Effector CD8-positive, alpha-beta T cell (primary cell): ENCODE measurements around the gene TGM2.

ENCODE experiments used
- DNase-seq: peaks from one replicate; lab custom pipeline; 2025; lab: John Stamatoyannopoulos, UW

The TGM2 gene

GRCh38 chr20:38132156-38132909 is 32.7 kb downstream of the TGM2 start:
- DNase-seq = no peak

GRCh38 chr20:38131588-38132121 is 33.4 kb downstream of the TGM2 start:
- no peak for DNase-seq

DNA sequence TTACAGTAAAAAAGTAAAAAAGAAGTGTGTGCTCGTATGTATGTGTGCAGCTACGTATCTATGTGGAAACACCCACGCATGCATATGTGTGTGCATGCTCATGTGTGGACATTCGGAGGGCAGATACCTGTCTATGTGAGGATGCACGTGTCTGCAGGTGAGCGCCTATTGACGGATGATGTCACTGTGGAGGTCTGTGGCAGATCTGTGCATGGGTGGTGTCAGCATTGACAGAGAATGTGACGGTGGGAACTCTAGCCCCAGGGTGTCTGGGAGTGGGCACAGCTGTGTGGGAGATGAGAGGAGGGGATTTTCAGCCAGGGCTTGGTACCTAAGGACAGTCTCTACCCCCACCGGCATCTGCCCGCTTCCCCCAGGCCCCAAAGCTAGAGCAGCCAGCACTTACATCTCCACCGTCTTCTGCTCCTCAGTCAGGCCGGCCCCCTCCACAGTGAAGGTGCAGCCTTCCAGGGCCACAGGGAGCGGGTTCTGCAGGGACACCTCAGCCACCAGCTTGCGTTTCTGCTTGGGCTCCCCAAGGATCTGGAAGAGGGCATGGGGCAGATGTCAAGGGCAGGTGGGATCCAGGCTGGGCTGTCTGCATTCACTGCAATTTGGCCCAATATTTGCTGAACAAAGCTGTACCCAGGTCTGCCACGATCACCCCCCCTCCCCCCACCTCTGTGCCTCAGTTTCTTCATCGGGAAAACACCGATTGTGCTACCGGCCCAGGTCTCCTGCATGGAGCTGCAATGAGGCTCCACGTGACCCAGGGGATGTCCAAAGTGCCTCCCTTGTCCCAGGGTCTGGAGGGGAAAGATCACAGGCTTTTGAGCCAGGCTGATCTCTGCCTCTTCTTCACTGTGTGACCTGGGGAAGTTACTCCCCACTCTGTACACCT is 34.1 kb downstream of the TGM2 start:
- DNase-seq = no peak

DNA sequence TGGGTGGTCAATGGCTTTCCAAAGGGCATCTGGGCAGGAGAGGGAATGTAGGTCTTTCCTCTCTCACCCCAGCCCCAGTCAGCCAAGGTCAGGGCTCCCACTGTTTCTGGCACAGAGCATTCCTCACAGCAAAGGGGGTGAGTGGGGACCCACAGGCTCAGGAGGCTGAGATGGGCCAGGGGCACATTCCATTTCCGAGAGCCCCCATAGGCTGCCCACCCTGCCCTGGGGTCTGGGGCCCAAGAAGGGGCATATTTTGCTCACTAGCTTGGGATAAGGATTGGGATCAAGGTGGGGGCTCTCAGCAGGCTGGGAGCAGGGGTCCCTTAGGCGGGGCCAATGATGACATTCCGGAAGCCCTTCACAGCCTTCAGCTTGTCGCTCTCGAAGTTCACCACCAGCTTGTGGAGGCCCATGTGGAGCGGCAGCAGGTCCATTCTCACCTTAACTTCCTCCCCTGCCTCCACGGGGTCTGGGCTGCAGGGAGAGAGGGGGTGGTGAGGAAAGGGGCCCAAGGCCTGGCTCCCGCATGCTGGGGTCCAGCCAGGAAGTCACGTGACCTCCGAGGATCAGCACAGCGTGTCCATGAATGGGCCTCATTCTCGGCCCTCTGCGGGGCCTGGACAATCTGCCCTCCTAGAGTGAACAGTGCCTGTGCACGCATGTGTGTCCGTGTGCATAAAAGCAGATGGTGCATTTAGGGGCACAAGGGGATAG is 35.0 kb downstream of the TGM2 start:
- no peak for DNase-seq

DNA sequence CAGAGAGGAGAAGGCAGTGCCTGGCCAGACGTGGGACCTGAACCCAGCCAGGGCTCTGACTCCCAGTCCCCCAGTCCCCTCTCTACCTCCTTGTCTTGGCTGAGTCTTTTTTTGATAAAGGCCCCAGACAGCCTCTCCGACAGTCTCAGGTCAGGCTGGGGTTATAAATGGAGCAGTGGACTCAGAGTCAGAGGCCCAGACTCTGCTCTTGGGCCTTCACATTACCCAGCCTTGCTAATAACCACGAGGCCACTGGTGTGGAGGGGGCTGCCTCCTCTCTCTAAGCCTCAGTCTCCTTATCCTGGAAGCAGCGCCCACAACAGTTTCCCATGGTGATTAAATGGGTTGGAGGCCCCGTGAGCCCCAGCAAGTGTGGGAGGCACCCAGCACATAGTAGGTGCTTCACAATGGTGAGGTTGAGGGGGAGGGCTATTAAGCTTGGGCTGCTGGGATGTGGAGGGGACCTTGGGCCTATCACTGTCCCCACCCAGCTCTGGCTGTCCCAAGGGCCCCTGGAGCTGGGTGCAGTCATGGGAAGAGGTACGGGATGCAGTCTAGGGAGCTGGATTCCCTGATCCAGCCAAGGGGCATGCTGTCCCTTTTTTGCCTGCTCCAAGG is 35.7 kb downstream of the TGM2 start:
- no peak for DNase-seq

DNA sequence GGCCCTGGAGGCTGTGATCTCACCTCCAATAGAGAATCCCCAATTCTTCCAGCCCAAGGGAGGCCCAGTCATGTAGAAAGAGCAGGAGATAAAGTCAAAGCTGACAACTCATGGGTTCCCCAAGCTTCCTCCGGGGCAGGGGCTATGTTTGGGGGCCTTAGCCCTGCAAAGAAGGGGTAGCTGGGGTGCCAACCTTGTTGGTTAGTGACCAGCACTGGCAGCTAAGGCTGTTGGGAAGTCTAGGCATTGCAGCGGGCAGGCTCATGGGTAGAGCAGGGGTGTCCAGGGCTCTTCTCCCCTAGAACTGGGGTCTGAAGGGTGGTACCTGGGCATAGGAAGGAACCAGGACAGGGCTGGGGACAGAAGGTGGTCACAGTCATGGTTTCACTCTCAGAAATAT is 36.4 kb downstream of the TGM2 start:
- no peak for DNase-seq

DNA sequence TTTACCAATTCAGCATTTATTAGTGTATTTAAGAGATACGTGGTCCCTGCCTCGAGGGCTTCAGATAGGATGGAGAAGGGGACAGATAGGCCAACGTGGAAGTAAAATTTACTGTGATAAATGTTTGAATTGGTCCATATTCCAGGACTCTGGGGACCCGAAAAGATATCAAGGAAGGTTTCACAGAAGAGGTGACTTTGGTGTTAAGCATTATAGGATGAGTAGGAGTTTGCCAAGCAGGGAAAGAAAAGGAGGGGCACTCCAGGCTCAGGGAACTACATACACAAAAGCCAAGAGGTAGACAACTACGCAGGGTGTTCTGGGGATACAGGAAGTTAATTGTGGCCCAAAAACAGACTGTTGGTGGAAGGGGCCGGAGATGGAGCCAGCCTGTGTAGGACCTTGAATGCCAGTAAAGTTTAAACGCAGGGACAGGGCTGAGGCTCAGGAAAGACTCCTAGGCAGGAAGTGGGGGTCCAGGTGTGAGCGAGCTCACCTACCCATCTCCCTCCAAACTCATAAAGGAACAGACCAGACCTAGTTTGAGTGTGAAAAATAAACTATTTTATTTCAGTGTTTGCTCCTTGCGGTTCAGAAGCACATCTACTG is 37.0 kb downstream of the TGM2 start:
- no peak for DNase-seq

GRCh38 chr20:38126932-38127621 is 38.0 kb downstream of the TGM2 start:
- DNase-seq = no peak

DNA sequence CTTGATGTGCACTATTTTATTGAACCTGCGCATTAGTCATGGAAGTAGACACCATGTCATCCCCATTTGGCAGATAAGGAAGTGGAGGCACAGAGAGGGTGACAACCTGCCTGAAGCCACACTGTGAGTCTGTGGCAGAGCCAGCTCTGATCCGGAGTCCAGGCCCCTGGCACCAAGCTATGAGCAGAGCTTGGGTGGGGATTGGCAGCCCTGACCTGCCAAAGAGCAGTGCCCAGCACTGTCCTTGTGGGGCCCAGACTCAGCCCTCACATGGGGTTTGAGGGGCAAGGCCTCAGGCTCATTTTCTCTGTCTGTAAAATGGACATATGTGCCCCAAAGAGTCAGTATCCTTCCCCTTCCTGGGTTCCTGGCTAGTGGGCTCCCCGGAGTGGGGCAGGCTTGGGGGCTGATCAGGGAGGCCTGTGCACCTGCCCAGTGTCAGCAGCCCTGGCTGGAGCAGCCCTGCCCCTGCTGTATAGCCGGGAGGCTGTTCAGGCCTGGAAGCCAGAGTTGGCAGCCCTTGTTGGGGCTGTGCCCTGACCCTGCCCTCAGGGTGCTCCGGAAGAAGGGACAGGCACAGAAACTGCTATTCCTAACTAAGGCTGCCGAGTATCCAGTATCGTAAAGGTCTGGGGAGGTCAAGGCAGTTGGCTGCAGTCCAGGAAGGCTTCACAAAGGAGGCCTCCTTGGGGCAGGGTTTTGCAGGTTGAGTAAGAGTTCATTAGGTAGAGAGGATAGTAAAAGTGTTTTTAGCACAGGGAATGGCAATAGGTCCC is 38.7 kb downstream of the TGM2 start:
- no peak for DNase-seq

DNA sequence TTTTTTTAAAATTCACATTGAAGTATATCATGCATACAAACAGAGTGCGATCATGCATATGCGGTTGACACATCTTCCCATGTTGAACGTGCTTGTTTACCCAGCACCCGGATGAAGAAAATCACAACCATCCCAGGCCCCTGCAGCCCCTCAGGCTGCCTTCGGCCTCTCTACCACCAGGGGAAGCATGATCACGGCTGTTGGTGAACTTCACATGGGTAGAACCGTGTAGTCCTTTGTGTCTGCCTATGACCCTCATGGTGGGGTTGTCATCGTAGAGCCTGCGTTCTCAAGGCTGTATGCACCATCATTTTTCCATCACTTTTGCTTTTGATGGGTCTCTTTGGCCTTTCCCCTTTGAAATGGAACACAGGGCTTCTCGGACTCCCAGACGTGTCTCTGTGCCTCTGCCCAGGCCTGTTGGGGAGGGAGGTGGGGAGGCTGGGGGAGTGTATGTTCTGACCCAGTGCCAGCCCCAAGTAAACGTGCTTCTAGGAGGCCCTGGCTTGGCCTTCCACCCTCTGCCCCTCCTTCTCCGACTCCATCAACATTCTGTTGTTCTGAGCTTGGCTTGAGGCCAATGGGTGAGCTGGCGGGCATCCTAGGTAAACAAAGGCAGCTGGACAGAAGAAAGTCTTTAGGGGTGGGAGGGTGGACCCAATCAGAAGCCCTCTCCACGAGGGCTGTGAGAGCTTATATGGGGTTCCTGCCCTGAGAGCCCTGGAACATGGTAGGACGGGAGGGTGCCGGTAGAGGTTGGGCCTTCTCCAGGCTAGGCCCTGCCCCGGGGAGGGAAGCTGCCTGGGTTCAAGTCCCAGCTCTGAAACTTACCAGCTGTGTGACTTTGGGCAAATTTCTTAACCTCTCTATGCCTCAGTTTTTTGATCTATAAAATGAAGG is 39.7 kb downstream of the TGM2 start:
- DNase-seq = no peak

DNA sequence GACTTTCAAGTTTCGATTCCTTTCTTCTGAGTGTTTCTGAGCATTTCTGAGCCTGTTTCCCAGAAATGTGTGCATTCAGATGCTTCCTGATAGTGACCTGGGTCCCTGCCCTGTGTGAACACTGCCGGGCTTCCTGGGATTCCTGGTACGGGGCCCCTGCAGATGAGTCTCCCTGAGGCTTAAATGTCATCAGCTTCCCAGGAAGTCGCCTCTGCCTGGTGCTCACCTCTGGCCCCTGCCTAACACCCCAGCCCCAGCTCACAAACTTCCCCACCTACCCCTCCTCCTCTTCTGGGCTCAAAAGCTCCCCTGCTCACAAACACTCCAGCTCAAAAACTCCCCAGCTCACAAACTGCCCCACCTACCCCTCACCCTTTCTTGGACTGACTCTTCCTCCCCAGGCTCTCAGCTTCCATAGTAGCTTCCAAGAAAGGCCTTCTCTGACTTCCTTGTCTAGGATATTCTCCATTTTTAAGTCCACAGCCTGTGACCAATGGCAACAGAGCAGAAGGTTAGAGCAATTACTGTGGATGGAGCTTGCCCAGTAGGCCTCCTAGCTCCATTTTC is 42.0 kb downstream of the TGM2 start:
- DNase-seq = no peak

GRCh38 chr20:38121741-38122140 is 43.3 kb downstream of the TGM2 start:
- DNase-seq = no peak

DNA sequence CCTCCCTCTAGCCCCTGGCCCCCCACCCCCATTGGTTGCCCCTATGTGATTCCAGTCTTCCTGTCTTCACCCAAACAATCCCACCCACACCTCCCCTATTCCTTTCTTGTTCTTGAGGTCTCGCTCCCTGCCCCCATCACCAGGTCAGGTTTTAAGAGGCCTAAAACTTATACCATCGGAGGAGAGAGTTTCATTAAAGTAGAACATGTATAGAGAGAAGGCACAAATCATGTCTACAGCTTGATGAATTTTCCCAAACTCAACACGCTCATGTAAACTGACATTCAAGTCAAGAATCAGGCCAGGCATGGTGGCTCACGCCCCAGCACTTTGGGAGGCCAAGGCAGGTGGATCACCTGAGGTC is 44.5 kb downstream of the TGM2 start:
- no peak for DNase-seq

DNA sequence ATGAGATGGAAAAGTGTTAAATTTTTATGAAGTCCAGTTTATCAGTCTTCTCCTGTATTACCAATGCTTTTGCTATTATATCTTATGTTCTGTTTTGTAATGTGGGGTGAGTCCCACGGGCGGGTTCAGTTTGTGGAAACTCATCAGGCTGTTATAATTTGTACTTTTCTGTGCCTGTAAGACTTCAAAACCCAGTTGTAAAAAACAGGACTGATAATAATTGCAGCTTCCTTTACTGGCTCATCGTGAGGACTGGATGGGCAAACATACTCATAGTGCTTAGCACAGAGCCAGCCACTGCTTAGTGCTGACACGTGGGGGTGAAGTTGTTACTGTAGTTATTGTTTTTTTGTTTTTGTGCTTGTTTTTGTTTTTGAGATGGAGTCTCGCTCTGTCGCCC is 45.6 kb downstream of the TGM2 start:
- no peak for DNase-seq

DNA sequence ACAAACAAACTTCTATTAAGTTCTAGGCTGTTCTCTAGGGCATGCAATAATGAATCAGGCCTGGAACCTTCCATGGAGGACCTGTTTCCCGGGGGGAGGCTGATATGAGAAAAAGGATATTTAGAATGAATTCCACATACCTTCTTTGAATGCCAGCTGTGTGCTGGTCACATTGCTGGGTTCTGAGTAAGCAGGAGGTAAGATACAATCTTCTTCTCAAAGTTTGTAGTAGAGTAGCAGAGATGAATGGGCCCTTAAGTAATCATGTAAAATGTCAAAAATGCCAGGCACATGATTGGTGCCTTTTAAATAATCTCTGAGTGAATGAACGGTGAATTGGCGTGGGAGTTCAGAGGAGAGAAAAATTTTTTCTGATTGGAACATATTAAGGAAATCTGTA is 47.4 kb downstream of the TGM2 start:
- no peak for DNase-seq

GRCh38 chr20:38117205-38117604 is 47.9 kb downstream of the TGM2 start:
- DNase-seq = no peak

GRCh38 chr20:38116409-38117165 is 48.5 kb downstream of the TGM2 start:
- DNase-seq = no peak

DNA sequence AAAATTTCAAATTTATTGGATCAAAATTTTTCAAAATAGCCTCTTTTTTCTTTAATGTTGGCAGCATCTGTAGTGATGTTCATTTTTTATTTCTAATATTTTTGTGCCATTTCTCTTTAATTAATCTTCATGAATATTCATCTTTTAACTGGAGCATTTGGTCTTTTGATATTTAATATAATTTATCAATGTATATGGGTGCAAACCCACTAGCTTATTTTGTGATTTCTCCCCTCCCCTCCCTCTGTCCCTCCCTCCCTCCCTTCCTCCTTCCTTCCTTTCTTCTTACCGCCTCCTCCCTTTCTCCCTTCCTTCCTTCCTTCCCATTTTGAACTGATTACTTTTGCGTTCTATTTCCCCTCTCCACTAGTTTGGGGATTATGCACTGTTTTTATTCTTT is 49.2 kb downstream of the TGM2 start:
- DNase-seq = no peak
